Measurements from ENCODE around the gene HNF1B.

HNF1B gene

DNA sequence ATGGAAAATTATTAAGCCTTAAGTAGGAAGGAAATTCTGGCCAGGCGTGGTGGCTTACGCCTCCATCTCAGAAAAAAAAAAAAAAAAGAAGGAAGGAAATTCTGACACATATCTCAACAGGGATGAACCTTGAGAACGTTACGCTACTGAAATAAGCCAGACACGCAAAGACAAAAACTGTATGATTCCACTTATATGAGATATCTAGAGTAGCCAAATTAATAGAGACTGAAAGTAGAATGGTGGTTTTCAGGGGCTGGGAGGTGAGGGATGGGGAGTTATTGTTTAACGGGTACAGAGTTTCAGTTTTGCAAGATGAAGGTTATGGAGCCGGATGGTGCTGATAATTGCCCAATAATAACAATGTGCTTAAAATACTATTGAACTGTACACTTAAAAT, 16.2 kb upstream of the HNF1B start:
- DNase-seq (ENCODE audit: low spot score) = no peak

DNA sequence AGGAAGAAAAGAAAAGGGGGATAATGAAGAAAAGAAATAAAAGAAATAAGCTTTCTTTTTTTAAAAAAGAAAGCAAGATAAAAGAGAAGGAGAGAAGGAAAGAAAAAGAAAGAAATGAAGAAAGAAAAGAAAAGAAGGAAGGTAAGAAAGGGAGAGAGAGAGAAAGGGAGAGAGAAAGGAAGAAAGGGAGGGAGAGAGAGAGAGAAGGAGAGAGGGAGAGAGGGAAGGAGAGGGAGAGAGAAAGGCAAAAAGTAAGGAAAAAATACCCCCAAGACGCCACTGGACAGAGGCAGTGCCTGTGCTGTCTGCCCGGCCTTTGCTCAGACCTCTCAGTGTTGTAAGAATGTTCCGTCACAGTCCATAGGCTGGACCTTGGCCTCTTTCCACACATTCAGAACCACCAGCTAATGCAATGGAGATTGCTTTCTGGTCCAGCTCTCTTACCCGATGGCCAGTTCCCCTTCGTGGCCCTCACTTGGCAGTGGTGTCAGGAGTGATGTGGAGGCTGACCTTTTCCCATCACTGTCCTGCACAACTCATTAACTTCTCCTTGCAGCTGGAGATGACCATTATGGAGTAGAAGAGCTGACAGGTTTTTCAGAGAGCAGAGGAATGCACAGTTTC, 14.3 kb upstream of the HNF1B start:
- no peak for DNase-seq (ENCODE audit: low spot score)

- DNase-seq (ENCODE audit: low spot score) = no peak
Measured at GRCh38 chr17:37756051-37756450, 11.2 kb upstream of the HNF1B start.

DNA sequence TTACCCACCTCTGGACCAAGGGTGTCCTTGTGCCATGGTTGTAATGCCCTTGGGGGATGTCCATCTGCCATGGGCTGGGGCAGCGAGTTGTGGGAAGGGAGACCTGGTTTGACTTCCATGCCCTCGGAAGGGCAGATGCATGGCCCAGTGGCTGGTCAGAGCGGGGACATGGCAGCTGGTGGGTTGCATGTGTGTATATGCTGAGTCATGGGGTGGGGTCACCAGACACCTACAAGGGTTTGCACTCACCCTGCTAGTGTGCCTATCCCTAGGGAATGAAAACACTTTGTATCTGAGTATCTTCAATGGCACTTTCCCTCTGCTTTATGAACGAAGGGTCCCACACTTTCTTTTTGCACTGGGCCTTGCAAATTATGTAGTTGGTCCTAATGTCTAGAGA, 10.6 kb upstream of the HNF1B start:
- DNase-seq (ENCODE audit: low spot score) = no peak

- DNase-seq (ENCODE audit: low spot score) = no peak
Measured at GRCh38 chr17:37754363-37754762, 9.5 kb upstream of the HNF1B start.

GRCh38 chr17:37752482-37752881, 7.6 kb upstream of the HNF1B start:
- DNase-seq (ENCODE audit: low spot score) = no peak

GRCh38 chr17:37750768-37751475, 6.1 kb upstream of the HNF1B start:
- no peak for DNase-seq (ENCODE audit: low spot score)

GRCh38 chr17:37750292-37750691, 5.4 kb upstream of the HNF1B start:
- DNase-seq (ENCODE audit: low spot score) = no peak

DNA sequence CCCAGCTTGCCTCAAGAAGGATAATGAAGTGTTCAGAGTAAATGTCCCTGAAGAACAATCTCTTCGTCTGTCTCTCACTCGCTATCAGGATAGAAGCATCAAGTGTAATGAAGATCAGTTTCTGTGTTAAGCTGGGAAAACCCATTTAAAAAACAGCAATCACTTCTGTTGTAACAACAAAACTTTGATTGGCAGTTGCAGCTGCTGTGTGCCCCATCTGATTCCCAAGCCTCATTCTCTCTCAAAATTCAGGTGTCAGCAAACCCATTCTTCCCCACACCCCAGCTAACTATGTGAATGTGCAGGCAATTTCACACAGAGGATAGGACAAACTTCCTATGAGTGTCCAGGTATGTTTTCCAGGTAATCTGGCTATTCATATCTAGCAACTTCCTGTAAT, 2.4 kb upstream of the HNF1B start:
- no peak for DNase-seq (ENCODE audit: low spot score)

GRCh38 chr17:37746617-37747016, 1.8 kb upstream of the HNF1B start:
- no peak for DNase-seq (ENCODE audit: low spot score)

GRCh38 chr17:37745801-37746426, 1.1 kb upstream of the HNF1B start:
- DNase-seq (ENCODE audit: low spot score) = no peak

DNA sequence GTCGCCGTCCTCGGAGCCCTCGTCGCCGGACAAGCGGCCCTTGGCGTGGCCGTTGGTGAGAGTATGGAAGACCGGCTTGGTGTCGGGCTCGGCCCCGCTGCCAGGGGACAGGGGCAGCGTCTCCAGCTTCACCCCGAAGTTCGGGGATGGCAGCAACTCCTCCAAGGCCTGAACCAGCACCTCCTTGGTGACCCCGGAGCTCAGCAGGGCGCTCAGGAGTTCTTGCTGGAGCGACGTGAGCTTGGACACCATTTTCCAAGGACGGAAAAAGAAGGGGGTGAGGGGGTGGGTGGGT, 279 bp downstream of the HNF1B start:
- DNase-seq (ENCODE audit: low spot score) = no peak

DNA sequence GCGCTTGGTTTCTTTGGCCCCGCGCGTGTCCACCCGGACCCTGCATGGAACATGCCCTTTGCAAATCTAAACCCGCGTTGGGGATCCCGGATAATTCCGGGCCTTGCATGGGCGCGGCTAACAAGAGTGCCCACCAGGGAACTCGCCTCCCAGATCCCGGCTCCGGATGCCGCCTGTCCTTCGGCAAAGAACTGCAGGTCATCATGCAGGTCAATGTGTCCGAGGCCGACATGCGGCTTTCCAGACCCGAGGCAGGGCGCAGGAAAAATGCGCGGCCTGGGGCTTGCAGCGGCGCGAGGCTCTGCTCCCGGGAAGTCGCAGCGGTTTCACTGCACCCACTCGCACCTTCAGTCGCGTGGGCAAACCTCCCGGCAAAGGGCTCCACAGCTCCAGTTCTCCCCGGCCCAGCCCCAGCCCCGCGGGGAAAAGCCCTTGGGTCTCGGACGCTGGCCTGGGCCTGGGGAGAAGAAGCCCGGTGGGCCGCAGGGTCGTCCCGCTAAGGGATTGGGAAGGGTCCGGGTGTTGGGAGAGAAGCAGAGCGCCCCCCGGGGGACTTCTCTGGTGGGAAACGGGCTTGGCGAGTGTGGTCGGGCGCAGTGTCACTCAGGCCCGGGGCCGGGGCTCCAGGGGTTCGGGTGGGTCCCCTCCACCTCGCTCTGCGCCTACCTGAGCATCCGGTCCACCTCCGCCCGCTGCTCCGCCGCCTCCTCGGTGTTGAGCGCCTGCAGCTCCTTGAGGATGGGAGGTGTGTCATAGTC, 805 bp downstream of the HNF1B start:
- DNase-seq (ENCODE audit: low spot score) = no peak

GRCh38 chr17:37743612-37743874, 1.3 kb downstream of the HNF1B start:
- DNase-seq (ENCODE audit: low spot score) = no peak

- DNase-seq (ENCODE audit: low spot score) = peak; percentile 12
Measured at GRCh38 chr17:37742762-37743611, 1.9 kb downstream of the HNF1B start.

GRCh38 chr17:37742116-37742761, 2.6 kb downstream of the HNF1B start:
- peak; percentile 48 for DNase-seq (ENCODE audit: low spot score)

DNA sequence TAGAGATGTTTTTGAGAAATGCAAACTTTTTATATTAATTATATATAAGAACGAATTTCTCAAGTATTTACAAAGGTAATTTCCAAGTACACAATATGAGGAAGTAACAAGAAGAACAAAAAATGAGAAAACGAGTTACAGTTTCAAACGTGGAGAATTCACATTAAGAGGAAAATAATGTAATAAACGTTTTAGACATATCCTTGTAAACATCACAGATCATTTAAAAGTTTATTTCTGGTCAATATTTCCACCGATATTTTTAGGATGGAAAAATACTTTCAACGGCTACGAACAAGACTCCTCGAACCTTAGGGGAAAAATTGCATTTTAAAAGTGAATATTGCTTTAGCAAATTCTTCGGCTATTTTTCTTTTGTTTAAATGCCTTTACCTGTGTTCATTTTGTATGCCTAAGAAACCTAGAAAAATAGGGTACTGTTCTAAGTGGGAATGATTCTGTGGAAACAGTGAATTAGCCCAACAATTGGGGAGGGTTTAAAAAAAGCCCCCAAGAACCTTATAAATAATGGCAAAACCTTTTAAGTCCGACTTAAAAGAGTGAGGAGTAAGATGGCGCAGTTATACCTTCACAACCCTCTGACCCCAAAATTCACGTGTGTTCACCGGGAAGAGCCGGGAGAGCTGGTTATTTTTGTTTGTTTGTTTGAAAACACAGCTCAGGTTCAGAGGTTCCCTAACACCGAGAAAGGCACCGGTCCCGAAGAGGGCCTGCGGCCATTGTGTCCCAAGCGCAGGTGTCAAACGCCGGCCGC, 3.3 kb downstream of the HNF1B start:
- no peak for DNase-seq (ENCODE audit: low spot score)

- no peak for DNase-seq (ENCODE audit: low spot score)
Measured at GRCh38 chr17:37740915-37741314, 3.9 kb downstream of the HNF1B start.

- DNase-seq (ENCODE audit: low spot score) = no peak
Measured at GRCh38 chr17:37737971-37738370, 6.9 kb downstream of the HNF1B start.

DNA sequence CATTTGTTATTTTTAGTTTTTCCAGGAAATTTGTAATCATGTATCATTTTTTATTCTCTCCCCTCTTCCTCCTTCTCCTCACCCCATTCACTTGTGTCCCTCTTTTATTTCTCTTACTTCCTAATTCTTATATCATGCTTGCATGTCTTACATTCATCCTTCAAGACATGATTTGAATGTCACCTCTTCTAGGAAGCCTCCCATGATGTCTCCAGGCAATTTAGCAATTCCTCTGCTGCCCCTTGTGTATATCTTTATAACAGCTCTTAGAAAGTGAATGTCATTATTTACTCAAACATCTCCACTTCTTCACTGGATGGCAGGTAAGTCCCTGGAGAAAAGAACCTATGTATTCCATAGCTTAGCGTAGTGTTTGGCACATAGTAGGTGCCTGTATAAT, 7.8 kb downstream of the HNF1B start:
- DNase-seq (ENCODE audit: low spot score) = peak; percentile 38

GRCh38 chr17:37736428-37736827, 8.4 kb downstream of the HNF1B start:
- DNase-seq (ENCODE audit: low spot score) = no peak

Measured in SW480 (cell line).